GM23338 (cell line): Measurements from ENCODE around the gene MVP. TPM values are rescaled to one million over a fixed set of nuclear protein-coding genes. Genes with fewer than 3 reads are reported as not detected.
A peak's percentile ranks its signal among the peaks of the same experiment; 100 is the strongest.

Source experiments
- ATAC-seq: fragments of 200-7000 bp; cut with Tn5 transposase; 3 replicates; pipeline ENCODE4 v1.9.1; 2020
- DNase-seq: peaks from one replicate; pipeline ENCODE4 v3.0.0-alpha.2; 2015; ENCODE audit warnings: low spot score
- H2AFZ ChIP-seq: fragments of 200-600 bp; sonication (generic); 2 replicates; pipeline ENCODE4 v1.8.0; 2016; ENCODE audit warnings: antibody characterized with exemption, mild to moderate bottlenecking, moderate library complexity
- H3F3A ChIP-seq: fragments of 200-600 bp; sonication (generic); replicated peaks from 2 replicates; pipeline ENCODE4 v1.8.0; 2017; ENCODE audit warnings: antibody characterized with exemption, mixed run types, low read depth
- H3K27ac ChIP-seq: fragments of 200-600 bp; sonication (generic); 2 replicates; pipeline ENCODE4 v1.6.1; 2016; ENCODE audit warnings: low read depth
- H3K27me3 ChIP-seq: fragments of 200-600 bp; sonication (generic); 2 replicates; pipeline ENCODE4 v1.8.0; 2016; ENCODE audit warnings: mild to moderate bottlenecking, mixed run types, moderate library complexity; ENCODE audit not compliant: insufficient read depth
- H3K36me3 ChIP-seq: fragments of 200-600 bp; sonication (generic); 2 replicates; pipeline ENCODE4 v1.8.0; 2016; ENCODE audit warnings: mild to moderate bottlenecking; ENCODE audit not compliant: insufficient read depth
- H3K4me1 ChIP-seq: fragments of 200-600 bp; sonication (generic); 2 replicates; pipeline ENCODE4 v1.8.0; 2016; ENCODE audit warnings: mild to moderate bottlenecking, moderate library complexity; ENCODE audit not compliant: insufficient read depth
- H3K4me2 ChIP-seq: fragments of 200-600 bp; sonication (generic); 2 replicates; pipeline ENCODE4 v1.7.1; 2017; ENCODE audit warnings: mixed run types
- H3K4me3 ChIP-seq: fragments of 200-600 bp; sonication (generic); 2 replicates; pipeline ENCODE4 v1.6.1; 2016; ENCODE audit warnings: mixed run types
- H3K79me2 ChIP-seq: fragments of 200-600 bp; sonication (generic); replicated peaks from 2 replicates; pipeline ENCODE4 v1.8.0; 2017; ENCODE audit warnings: mild to moderate bottlenecking; ENCODE audit not compliant: insufficient read depth
- H3K9me2 ChIP-seq: fragments of 200-600 bp; sonication (generic); 2 replicates; pipeline ENCODE4 v1.8.0; 2017; ENCODE audit not compliant: insufficient read depth
- H4K20me1 ChIP-seq: fragments of 200-600 bp; sonication (generic); replicated peaks from 2 replicates; pipeline ENCODE4 v1.8.0; 2017; ENCODE audit warnings: mild to moderate bottlenecking; ENCODE audit not compliant: insufficient read depth
- H3K27ac Mint-ChIP-seq: 2 replicates; pipeline ENCODE4 v1.8.0; 2020; ENCODE audit warnings: inconsistent platforms, mild to moderate bottlenecking, moderate library complexity, mixed read lengths
- H3K27me3 Mint-ChIP-seq: 3 replicates; pipeline ENCODE4 v1.8.0; 2022; ENCODE audit warnings: low read depth, mild to moderate bottlenecking, moderate library complexity, mixed read lengths, inconsistent platforms; ENCODE audit not compliant: insufficient read depth, poor library complexity
- H3K36me3 Mint-ChIP-seq: 3 replicates; pipeline ENCODE4 v1.8.0; 2021; ENCODE audit warnings: low read depth, mild to moderate bottlenecking, inconsistent platforms, moderate library complexity, mixed read lengths
- H3K4me1 Mint-ChIP-seq: 3 replicates; pipeline ENCODE4 v1.8.0; 2020; ENCODE audit warnings: mild to moderate bottlenecking, inconsistent platforms, mixed read lengths
- H3K4me3 Mint-ChIP-seq: 3 replicates; pipeline ENCODE4 v1.8.0; 2021; ENCODE audit warnings: moderate library complexity, mild to moderate bottlenecking, inconsistent platforms, mixed read lengths
- H3K9me3 Mint-ChIP-seq: 3 replicates; pipeline ENCODE4 v1.8.0; 2020; ENCODE audit warnings: moderate library complexity, mild to moderate bottlenecking, inconsistent platforms, mixed read lengths
- CTCF ChIP-seq, 2 experiments: fragments of 200-600 bp in 1 of 2; sonication (generic) in 1 of 2; conservative IDR thresholded peaks; 2 replicates each; pipeline versions ENCODE4 v1.5.1 to v1.6.1; 2016 to 2017; ENCODE audit warnings: antibody characterized with exemption in 2 of 2, low read depth in 2 of 2, mild to moderate bottlenecking in 2 of 2, moderate library complexity in 1 of 2
- ETS1 ChIP-seq: IDR thresholded peaks from 2 replicates; pipeline ENCODE4 v1.6.1; 2016; ENCODE audit warnings: antibody characterized with exemption
- EZH2 ChIP-seq: fragments of 200-600 bp; sonication (generic); IDR thresholded peaks from one replicate; pipeline ENCODE4 v1.8.0; 2017; ENCODE audit warnings: antibody characterized with exemption, mild to moderate bottlenecking, low read depth; ENCODE audit not compliant: unreplicated experiment
- EZH2phosphoT487 ChIP-seq: fragments of 200-600 bp; sonication (generic); IDR thresholded peaks from one replicate; pipeline ENCODE4 v1.8.1; 2018; ENCODE audit warnings: antibody characterized with exemption; ENCODE audit not compliant: unreplicated experiment
- JUNB ChIP-seq: IDR thresholded peaks from one replicate; pipeline ENCODE4 v1.6.1; 2016; ENCODE audit warnings: antibody characterized with exemption; ENCODE audit not compliant: unreplicated experiment
- NANOG ChIP-seq: IDR thresholded peaks from 2 replicates; pipeline ENCODE4 v1.6.1; 2016; ENCODE audit warnings: antibody characterized with exemption, borderline replicate concordance
- POLR2AphosphoS5 ChIP-seq: IDR thresholded peaks from 2 replicates; pipeline ENCODE4 v1.6.1; 2016; ENCODE audit warnings: antibody characterized with exemption, low read depth
- STAT1 ChIP-seq: IDR thresholded peaks from one replicate; pipeline ENCODE4 v1.6.1; 2016; ENCODE audit warnings: antibody characterized with exemption; ENCODE audit not compliant: unreplicated experiment
- ZNF114 ChIP-seq: fragments of 250-450 bp; sonication (Bioruptor Pico); IDR thresholded peaks from 2 replicates; pipeline ENCODE4 v1.5.0; 2020; ENCODE audit warnings: mild to moderate bottlenecking, moderate library complexity
- ZNF331 ChIP-seq: fragments of 250-450 bp; sonication (Bioruptor Pico); IDR thresholded peaks from 2 replicates; pipeline ENCODE4 v1.5.0; 2020; ENCODE audit warnings: low read depth, mild to moderate bottlenecking, moderate library complexity
- polyA plus RNA-seq: library from polyadenylated mRNA; unstranded; fragments of >200 nt; fragmentation: Nextera tagmentation; extraction: Ambion mirVana; gene quantifications from 2 replicates; pipeline ENCODE4 v1.2.1, GENCODE V29; 2016
- total RNA-seq: library from RNA; depleted of rRNA; stranded (reverse); fragments of >200 nt; shearing (Covaris generic); gene quantifications from 2 replicates; pipeline ENCODE4 v1.2.3, GENCODE V29; 2014
- TF ChIP-seq, protein P1 (sequence below): fragments of 250-450 bp; sonication (Bioruptor Pico); IDR thresholded peaks from 2 replicates; pipeline ENCODE4 v1.5.0; 2020; ENCODE audit warnings: mild to moderate bottlenecking, moderate library complexity

The MVP gene
- total and polyA plus RNA-seq, 2 experiments from 2014 or later, result 1.4 to 3.7 TPM

GRCh38 chr16:29896841-29897240 is 76.6 kb downstream of the MVP start:
- no peaks in the 10 kb centered on the region for H3K27me3 ChIP-seq
- H3F3A ChIP-seq, result 0 out of 2 replicates have a peak, but pooled peaks cover 6% of the 10 kb centered on the region
- H3K36me3 ChIP-seq, result no peaks in the 10 kb centered on the region
- H4K20me1 ChIP-seq, result no peaks in the 10 kb centered on the region
- Mint-ChIP-seq H3K4me1 (peaks cover 24% of the 10 kb centered on the region), H3K9me3 (no peaks in the 10 kb centered on the region), H3K36me3 (peaks cover 6% of the 10 kb centered on the region), H3K27me3 (peaks cover 9% of the 10 kb centered on the region), H3K27ac (no peak overlapping the region), H3K4me3 (no peak overlapping the region)
- ATAC-seq (no peak), DNase-seq (no peak)
- no peak overlapping the region for H3K27ac ChIP-seq
- H3K4me3 ChIP-seq, result no peak overlapping the region
- no peak overlapping the region for H2AFZ ChIP-seq
- no peak overlapping the region for H3K4me2 ChIP-seq
- no peak for TF ChIP-seq JUNB
- no peak for TF ChIP-seq POLR2AphosphoS5
- no peak for TF ChIP-seq NANOG
- peaks cover 18% of the 10 kb centered on the region for H3K4me1 ChIP-seq
- peaks cover under 1% of the 10 kb centered on the region; the same call in 1 of the 2 replicates for H3K79me2 ChIP-seq
- H3K9me2 ChIP-seq, result no peaks in the 10 kb centered on the region

- ATAC-seq (no peak), DNase-seq (no peak)
- Mint-ChIP-seq H3K4me1 (peaks cover 24% of the 10 kb centered on the region), H3K27me3 (peaks cover 12% of the 10 kb centered on the region), H3K36me3 (peaks cover 6% of the 10 kb centered on the region), H3K4me3 (peak overlapping the region; percentile 92; the same call in 1 of the 3 replicates), H3K9me3 (no peaks in the 10 kb centered on the region), H3K27ac (no peak overlapping the region)
- H4K20me1 ChIP-seq, result no peaks in the 10 kb centered on the region
- no peaks in the 10 kb centered on the region for H3K27me3 ChIP-seq
- H3K4me1 ChIP-seq, result peaks cover 22% of the 10 kb centered on the region
- 0 out of 2 replicates have a peak, but pooled peaks cover 6% of the 10 kb centered on the region for H3F3A ChIP-seq
- no peaks in the 10 kb centered on the region for H3K9me2 ChIP-seq
- no peak overlapping the region for H3K4me3 ChIP-seq
- no peak overlapping the region for H2AFZ ChIP-seq
- H3K36me3 ChIP-seq, result no peaks in the 10 kb centered on the region
- no peak overlapping the region for H3K27ac ChIP-seq
- H3K79me2 ChIP-seq, result peaks cover 6% of the 10 kb centered on the region; the same call in 1 of the 2 replicates
- H3K4me2 ChIP-seq, result no peak overlapping the region
- TF ChIP-seq ETS1 (no peak), CTCF (conservative IDR thresholded peaks at IDR 0.05; ENCODE audit: low read depth in 2 of 2) (no peak), EZH2phosphoT487 (no peak), NANOG (no peak), ZNF331 (CRISPR knock-in tag) (no peak), STAT1 (no peak), ZNF114 (CRISPR knock-in tag) (no peak), JUNB (no peak), EZH2 (no peak)
- TF ChIP-seq, protein P1, sequence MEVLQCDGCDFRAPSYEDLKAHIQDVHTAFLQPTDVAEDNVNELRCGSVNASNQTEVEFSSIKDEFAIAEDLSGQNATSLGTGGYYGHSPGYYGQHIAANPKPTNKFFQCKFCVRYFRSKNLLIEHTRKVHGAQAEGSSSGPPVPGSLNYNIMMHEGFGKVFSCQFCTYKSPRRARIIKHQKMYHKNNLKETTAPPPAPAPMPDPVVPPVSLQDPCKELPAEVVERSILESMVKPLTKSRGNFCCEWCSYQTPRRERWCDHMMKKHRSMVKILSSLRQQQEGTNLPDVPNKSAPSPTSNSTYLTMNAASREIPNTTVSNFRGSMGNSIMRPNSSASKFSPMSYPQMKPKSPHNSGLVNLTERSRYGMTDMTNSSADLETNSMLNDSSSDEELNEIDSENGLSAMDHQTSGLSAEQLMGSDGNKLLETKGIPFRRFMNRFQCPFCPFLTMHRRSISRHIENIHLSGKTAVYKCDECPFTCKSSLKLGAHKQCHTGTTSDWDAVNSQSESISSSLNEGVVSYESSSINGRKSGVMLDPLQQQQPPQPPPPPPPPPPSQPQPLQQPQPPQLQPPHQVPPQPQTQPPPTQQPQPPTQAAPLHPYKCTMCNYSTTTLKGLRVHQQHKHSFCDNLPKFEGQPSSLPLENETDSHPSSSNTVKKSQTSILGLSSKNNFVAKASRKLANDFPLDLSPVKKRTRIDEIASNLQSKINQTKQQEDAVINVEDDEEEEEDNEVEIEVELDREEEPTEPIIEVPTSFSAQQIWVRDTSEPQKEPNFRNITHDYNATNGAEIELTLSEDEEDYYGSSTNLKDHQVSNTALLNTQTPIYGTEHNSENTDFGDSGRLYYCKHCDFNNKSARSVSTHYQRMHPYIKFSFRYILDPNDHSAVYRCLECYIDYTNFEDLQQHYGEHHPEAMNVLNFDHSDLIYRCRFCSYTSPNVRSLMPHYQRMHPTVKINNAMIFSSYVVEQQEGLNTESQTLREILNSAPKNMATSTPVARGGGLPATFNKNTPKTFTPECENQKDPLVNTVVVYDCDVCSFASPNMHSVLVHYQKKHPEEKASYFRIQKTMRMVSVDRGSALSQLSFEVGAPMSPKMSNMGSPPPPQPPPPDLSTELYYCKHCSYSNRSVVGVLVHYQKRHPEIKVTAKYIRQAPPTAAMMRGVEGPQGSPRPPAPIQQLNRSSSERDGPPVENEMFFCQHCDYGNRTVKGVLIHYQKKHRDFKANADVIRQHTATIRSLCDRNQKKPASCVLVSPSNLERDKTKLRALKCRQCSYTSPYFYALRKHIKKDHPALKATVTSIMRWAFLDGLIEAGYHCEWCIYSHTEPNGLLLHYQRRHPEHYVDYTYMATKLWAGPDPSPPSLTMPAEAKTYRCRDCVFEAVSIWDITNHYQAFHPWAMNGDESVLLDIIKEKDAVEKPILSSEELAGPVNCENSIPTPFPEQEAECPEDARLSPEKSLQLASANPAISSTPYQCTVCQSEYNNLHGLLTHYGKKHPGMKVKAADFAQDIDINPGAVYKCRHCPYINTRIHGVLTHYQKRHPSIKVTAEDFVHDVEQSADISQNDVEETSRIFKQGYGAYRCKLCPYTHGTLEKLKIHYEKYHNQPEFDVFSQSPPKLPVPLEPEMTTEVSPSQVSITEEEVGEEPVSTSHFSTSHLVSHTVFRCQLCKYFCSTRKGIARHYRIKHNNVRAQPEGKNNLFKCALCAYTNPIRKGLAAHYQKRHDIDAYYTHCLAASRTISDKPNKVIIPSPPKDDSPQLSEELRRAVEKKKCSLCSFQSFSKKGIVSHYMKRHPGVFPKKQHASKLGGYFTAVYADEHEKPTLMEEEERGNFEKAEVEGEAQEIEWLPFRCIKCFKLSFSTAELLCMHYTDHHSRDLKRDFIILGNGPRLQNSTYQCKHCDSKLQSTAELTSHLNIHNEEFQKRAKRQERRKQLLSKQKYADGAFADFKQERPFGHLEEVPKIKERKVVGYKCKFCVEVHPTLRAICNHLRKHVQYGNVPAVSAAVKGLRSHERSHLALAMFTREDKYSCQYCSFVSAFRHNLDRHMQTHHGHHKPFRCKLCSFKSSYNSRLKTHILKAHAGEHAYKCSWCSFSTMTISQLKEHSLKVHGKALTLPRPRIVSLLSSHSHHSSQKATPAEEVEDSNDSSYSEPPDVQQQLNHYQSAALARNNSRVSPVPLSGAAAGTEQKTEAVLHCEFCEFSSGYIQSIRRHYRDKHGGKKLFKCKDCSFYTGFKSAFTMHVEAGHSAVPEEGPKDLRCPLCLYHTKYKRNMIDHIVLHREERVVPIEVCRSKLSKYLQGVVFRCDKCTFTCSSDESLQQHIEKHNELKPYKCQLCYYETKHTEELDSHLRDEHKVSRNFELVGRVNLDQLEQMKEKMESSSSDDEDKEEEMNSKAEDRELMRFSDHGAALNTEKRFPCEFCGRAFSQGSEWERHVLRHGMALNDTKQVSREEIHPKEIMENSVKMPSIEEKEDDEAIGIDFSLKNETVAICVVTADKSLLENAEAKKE (CRISPR knock-in tag), result no peak
Observed at GRCh38 chr16:29897333-29897732, 77.1 kb downstream of the MVP start.
